NCI-H146 (cell line): ENCODE data around the gene SMIM34.
"Not testable (repeated sequence)": the region's sequence is repeated elsewhere in the genome, so short reads cannot be mapped to it uniquely, and the experiment has no call there.

Experiments used
- DNase-seq: peaks from one replicate; lab custom pipeline; 2025; lab: John Stamatoyannopoulos, UW

Gene SMIM34

DNA sequence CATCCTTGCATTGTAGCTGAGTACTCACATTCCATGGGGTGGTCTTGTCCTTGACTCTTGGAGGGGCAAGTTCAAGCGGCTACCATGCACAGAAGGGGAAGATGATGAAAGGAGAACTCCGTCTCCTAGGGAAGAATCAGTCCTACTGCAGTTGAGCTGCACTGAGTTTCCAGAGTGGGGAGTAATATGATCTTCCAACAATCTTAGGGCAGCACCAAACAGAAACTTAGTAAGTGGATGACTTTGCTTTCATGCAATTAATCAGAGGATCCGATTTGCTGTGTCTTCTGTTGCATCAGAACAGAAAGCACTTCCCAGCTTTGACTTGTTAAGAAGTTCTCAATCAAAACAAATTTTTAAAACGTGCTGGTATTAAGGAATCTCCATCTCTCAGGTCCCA, at the start of gene SMIM34:
Gene SMIM34, minus strand, starts transcription at position 147 of the 400 bp plus-strand sequence. Its CDS starts 112 bp downstream, at position 35.
- not testable (repeated sequence) for DNase-seq

DNA sequence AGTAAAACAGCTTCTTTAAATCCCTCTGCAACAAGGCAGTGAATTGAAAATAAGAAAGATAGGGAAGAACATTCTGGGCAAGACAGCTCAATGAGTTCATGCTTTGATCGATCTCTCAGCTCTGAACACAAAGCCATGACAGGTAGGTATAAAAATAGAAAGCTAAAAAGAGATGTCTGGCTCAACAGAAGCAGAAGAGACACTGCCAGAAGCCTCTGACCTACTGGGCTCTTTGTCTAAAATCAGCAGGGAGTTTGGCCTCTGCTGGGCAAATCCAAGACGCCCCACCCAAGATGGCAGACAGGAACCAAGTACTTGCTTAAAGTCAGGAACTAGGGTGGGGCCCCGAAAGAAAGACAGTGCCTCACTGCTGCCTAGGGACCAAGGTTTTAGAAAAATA, 43.6 kb upstream of the SMIM34 start:
- not testable (repeated sequence) for DNase-seq

- not testable (repeated sequence) for DNase-seq
Measured at GRCh38 chr21:34459426-34459825, 35.7 kb upstream of the SMIM34 start.

DNA sequence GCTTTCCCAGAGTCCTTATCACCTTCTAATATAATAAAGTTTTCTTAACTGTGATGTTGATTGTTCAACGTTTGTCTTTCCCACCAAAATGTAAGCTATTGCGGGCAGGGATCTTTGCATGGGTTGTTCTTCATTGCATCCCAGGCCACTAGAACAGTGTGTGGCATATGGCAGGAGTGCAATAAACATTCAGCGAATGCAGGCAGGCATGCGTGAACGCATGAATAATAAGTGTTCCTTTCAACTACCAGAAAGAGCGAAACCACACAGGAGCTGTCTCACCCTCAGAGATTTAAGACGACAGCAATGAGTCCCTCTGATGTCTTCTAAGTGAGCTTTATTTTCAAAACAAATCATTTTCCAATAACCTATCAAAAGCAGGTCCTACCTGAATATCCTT, 34.5 kb upstream of the SMIM34 start:
- not testable (repeated sequence) for DNase-seq

GRCh38 chr21:34456180-34456579, 32.4 kb upstream of the SMIM34 start:
- DNase-seq = not testable (repeated sequence)

DNA sequence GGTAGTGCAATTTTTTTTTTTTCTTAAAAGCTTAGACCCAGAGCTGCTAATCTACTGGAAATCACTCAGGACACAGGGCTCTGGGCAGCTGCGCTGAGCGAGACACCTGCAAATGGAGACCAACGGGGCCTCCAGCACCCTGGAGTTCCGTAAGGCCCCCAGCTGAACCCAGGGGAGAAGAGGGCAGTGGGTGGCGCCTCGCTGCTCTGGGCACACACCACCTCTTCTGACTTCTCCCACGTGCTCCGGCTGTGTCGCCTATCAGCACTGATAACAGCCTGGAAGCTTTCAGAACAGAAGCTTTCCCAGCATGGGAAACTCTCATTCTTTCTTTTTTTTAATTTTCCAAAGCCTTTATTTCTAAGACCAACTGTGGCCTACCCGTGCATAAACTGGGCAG, 31.9 kb upstream of the SMIM34 start:
- not testable (repeated sequence) for DNase-seq

GRCh38 chr21:34447018-34447417, 23.3 kb upstream of the SMIM34 start:
- not testable (repeated sequence) for DNase-seq

DNA sequence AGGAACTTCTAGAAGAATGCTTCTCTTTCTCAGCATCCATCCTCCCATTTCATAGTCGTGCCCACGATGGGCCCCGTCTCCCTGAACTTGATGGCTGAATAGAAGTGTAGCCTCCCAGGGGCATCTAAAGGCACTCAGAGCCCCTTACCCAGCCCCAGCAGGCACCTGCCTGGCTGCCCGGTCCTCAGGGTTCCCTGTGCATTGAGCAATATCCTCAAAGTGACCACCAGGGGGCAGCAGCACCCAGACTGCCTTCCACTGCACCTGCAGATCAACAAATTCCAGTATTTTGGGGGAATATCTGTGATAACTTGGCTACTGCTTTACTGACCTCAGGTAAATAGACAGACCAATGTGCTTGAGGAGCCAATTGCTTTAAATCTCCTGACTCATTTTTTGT, 19.7 kb upstream of the SMIM34 start:
- DNase-seq = not testable (repeated sequence)

GRCh38 chr21:34429710-34430109, 6.0 kb upstream of the SMIM34 start:
- DNase-seq = not testable (repeated sequence)

GRCh38 chr21:34428441-34428840, 4.7 kb upstream of the SMIM34 start:
- DNase-seq = not testable (repeated sequence)

GRCh38 chr21:34427339-34427738, 3.6 kb upstream of the SMIM34 start:
- DNase-seq = not testable (repeated sequence)

- not testable (repeated sequence) for DNase-seq
Measured at GRCh38 chr21:34417448-34418077, 6.2 kb downstream of the SMIM34 start.

- not testable (repeated sequence) for DNase-seq
Measured at GRCh38 chr21:34407294-34407693, 16.5 kb downstream of the SMIM34 start.

GRCh38 chr21:34406676-34407075, 17.1 kb downstream of the SMIM34 start:
- not testable (repeated sequence) for DNase-seq

DNA sequence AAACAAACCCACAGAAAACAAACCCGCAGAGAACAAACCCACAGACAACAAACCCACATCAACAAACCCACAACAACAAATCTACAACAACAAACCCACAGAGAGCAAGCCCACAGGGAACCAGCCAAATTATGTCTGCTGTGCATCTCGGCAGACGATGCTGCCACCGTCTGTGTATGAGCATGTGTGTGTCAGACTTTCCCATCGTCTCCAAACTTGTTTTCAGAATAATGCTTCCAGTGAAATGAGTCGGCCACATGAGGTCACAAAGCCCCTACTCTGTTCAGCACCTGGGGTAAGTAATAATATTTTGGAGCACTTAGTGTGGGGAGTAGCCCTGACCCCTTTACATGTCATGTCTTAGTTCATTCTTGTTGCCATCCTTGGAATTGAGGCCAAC, 17.6 kb downstream of the SMIM34 start:
- not testable (repeated sequence) for DNase-seq

GRCh38 chr21:34405686-34406085, 18.1 kb downstream of the SMIM34 start:
- not testable (repeated sequence) for DNase-seq

GRCh38 chr21:34404742-34405141, 19.0 kb downstream of the SMIM34 start:
- not testable (repeated sequence) for DNase-seq

DNA sequence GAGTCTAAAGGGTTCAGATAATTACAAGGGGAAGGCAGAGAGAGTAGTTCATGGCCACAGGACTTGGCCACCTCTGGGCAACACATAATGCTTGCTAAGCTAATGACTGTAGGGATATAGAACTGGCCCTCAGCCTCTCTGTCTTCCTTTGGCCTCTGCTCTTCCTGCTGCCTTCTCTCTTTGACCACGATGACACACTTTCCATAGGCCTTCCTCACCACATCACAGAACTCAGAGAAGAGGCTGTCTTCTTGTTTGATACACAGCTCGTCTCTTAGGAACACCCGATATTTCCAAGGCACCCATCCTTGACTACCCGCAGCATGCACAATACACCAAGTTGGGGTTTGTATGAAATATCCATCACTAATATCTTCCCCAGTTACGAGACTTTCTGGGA, 23.2 kb downstream of the SMIM34 start:
- DNase-seq = not testable (repeated sequence)

DNA sequence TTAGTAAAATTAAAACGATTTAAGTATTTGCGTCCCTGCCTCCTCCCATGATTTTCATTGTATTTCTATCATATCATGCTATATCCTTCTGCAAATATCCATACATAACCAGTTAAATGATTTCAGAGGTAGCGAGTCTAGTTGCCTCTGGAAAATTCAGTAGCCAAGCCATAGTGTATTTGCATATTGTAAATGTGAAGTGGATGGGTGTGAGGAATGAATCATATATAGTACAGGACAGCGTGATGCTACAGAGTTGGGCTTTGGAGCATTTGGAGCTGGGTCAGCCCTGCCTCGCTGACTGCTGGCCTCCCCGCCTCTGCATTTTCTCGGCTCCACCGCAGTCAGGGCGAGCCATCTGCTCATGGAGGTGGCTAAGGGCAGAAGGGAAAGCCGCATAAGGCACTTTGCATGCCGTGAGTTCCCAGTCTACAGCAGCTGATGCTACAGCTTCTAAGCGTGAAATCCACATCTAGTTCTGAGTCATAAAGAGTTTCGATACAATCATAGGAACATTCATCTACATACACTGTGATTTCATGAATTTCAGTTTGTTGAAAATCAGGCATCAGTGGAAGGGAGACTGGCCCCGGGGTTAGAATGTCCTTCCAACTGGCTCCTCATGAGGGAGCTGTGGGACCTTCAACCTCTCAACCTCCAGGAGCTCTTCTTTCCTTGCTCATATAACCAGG, 39.9 kb downstream of the SMIM34 start:
- DNase-seq = not testable (repeated sequence)

DNA sequence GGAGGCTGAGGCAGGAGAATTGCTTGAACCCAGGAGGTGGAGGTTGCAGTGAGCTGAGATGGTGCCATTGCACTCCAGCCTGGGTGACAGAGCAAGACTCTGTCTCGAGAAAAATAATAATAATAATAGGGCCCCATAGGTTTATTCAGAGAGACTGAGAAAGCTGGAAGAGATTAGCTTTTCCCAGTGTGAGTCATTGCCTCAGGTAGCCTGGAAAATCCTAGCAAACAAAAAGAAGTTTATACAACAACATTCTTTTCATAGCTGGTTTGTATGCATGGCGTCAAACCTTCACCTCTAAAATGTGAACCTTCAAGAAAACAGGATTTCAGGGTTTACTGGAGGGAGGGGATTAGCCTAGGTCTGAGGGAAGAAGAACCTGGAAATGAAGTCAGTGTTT, 40.6 kb downstream of the SMIM34 start:
- DNase-seq = not testable (repeated sequence)

- DNase-seq = not testable (repeated sequence)
Measured at GRCh38 chr21:34375619-34375972, 48.2 kb downstream of the SMIM34 start.

DNA sequence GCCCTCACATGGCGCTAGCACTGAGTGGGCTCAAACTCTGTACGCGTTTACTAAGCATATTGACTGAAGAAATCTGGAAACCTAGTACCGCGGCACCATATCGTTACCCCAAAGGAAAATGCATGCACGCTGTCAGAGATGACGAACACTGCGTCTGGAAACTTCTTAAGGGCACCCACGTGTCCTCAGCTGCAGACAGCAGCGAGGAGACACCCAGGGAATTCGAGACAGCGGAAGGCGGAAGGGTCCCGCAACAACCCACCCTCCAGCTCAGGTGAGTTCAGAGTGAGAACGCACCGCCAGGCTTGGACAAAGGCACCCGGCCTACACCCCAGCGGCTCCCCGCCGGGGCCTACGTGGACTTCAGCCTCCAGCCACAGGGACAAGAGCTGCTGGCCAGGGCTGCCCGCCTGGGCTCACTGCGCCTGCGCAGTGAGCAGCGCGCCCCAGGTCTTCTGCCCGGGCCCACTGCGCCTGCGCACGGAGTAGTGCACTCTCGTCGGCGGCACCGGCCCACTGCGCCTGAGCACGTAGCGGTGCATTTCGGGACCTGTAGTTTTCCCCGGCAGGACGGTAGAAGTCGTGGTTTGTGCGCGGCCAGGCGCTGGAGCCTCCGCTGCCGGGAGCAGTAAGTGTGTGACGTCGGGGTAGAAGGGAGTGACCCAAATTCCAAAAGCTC, 48.7 kb downstream of the SMIM34 start, which contains the start of gene SMIM11:
Gene SMIM11, plus strand, starts transcription at position 568 of the 679 bp plus-strand sequence. CDS start 3,998 bp downstream, outside the sequence.
- not testable (repeated sequence) for DNase-seq

DNA sequence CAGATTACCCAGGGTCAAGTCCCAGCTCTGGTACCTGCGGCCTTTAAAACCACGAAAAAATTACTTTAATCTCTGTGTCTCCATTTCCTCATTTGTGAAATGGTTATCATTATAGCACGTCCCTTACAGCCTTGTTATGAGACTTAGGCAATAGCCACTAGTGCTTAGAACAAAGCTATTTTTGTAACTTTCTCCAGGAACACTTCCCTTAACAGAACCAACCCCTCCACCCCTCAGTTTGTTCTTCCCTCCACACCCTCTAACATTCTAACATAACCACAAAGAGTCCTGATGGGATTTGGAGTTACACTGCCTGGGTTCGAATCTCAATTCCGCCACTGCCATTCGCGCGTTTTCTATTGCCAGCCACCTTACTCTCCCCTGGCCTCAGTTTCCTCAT, 49.3 kb downstream of the SMIM34 start:
- not testable (repeated sequence) for DNase-seq
